Measurements from ENCODE around the gene ITPR2. TPM values are rescaled to one million over a fixed set of nuclear protein-coding genes. Genes with fewer than 3 reads are reported as not detected.
A peak's percentile ranks its signal among the peaks of the same experiment; 100 is the strongest.

Gene ITPR2
- total RNA-seq, 1 donor: 19.2 TPM

- Histone ChIP-seq H4K20me1 (ENCODE audit: insufficient read depth, low read length) (peaks cover 2% of the 10 kb centered on the region), H3K4me3 (ENCODE audit: insufficient read depth, low read length) (no peak overlapping the region), H3K27me3 (ENCODE audit: insufficient read depth, low read length) (no peaks in the 10 kb centered on the region), H3K9me3 (ENCODE audit: low read depth, low read length) (no peaks in the 10 kb centered on the region), H3K4me1 (ENCODE audit: insufficient read depth, low read length) (peaks cover 13% of the 10 kb centered on the region), H3K27ac (ENCODE audit: low read depth, low read length) (peak overlapping the region; percentile 38), H2AFZ (ENCODE audit: low read length) (no peak overlapping the region), H3K4me2 (ENCODE audit: insufficient read depth, low read length) (peak overlapping the region; percentile 54), H3K36me3 (ENCODE audit: insufficient read depth, low read length) (no peaks in the 10 kb centered on the region), H3K79me2 (ENCODE audit: insufficient read depth, low read length) (peaks cover 5% of the 10 kb centered on the region)
- TF ChIP-seq CTCF (IDR thresholded peaks at IDR 0.05; ENCODE audit: extremely low read depth, low read depth, low read length): no peak
- no peak for DNase-seq (ENCODE audit: insufficient read length, low spot score, missing footprints)
Observed at GRCh38 chr12:26822026-26822425, 11.0 kb downstream of the ITPR2 start.

GRCh38 chr12:26821212-26821701 lies 11.7 kb downstream of the ITPR2 start:
- peak overlapping the region; percentile 38 for H3K27ac ChIP-seq (ENCODE audit: low read depth, low read length)
- peak overlapping the region; percentile 54 for H3K4me2 ChIP-seq (ENCODE audit: insufficient read depth, low read length)
- no peaks in the 10 kb centered on the region for H3K79me2 ChIP-seq (ENCODE audit: insufficient read depth, low read length)
- H3K4me3 ChIP-seq (ENCODE audit: insufficient read depth, low read length): peak overlapping the region; percentile 35
- H3K9me3 ChIP-seq (ENCODE audit: low read depth, low read length): no peaks in the 10 kb centered on the region
- no peaks in the 10 kb centered on the region for H4K20me1 ChIP-seq (ENCODE audit: insufficient read depth, low read length)
- H2AFZ ChIP-seq (ENCODE audit: low read length): no peak overlapping the region
- no peak for DNase-seq (ENCODE audit: insufficient read length, low spot score, missing footprints)
- H3K36me3 ChIP-seq (ENCODE audit: insufficient read depth, low read length): no peaks in the 10 kb centered on the region
- no peak for TF ChIP-seq CTCF (IDR thresholded peaks at IDR 0.05; ENCODE audit: extremely low read depth, low read depth, low read length)
- H3K27me3 ChIP-seq (ENCODE audit: insufficient read depth, low read length): no peaks in the 10 kb centered on the region
- peaks cover 13% of the 10 kb centered on the region for H3K4me1 ChIP-seq (ENCODE audit: insufficient read depth, low read length)

GRCh38 chr12:26818636-26819035 lies 14.4 kb downstream of the ITPR2 start:
- peaks cover 13% of the 10 kb centered on the region for H3K4me1 ChIP-seq (ENCODE audit: insufficient read depth, low read length)
- no peak overlapping the region for H2AFZ ChIP-seq (ENCODE audit: low read length)
- H3K27ac ChIP-seq (ENCODE audit: low read depth, low read length): no peak overlapping the region
- H3K36me3 ChIP-seq (ENCODE audit: insufficient read depth, low read length): no peaks in the 10 kb centered on the region
- TF ChIP-seq CTCF (IDR thresholded peaks at IDR 0.05; ENCODE audit: extremely low read depth, low read depth, low read length): no peak
- H3K4me2 ChIP-seq (ENCODE audit: insufficient read depth, low read length): no peak overlapping the region
- no peak overlapping the region for H3K4me3 ChIP-seq (ENCODE audit: insufficient read depth, low read length)
- H3K27me3 ChIP-seq (ENCODE audit: insufficient read depth, low read length): no peaks in the 10 kb centered on the region
- no peak for DNase-seq (ENCODE audit: insufficient read length, low spot score, missing footprints)
- no peaks in the 10 kb centered on the region for H3K9me3 ChIP-seq (ENCODE audit: low read depth, low read length)
- no peaks in the 10 kb centered on the region for H3K79me2 ChIP-seq (ENCODE audit: insufficient read depth, low read length)
- no peaks in the 10 kb centered on the region for H4K20me1 ChIP-seq (ENCODE audit: insufficient read depth, low read length)

DNA sequence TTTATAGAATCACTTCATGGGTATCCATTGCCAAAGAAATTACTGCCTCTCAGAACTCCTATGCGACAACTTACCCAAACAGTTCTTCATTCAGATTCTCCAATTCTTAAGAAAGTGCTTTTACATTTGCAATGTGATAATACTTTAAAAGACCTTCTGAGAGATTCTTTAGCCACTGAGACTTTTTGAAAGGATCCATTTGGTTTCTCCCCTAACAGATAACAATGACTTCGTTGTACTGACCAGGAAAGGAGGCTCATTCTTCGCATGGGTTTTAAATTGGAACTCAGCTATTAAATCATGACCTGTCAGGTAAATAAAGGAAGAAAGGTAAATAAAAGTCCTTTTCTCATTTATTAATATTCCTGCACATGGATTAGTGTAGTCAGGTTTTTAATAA lies 14.8 kb downstream of the ITPR2 start:
- TF ChIP-seq CTCF (IDR thresholded peaks at IDR 0.05; ENCODE audit: extremely low read depth, low read depth, low read length): no peak
- H3K4me2 ChIP-seq (ENCODE audit: insufficient read depth, low read length): no peak overlapping the region
- DNase-seq (ENCODE audit: insufficient read length, low spot score, missing footprints): no peak

More for the DNA sequence above, 14.8 kb downstream of the ITPR2 start:
- Histone ChIP-seq H3K9me3 (ENCODE audit: low read depth, low read length) (no peaks in the 10 kb centered on the region), H3K27me3 (ENCODE audit: insufficient read depth, low read length) (no peaks in the 10 kb centered on the region), H3K4me1 (ENCODE audit: insufficient read depth, low read length) (peaks cover 10% of the 10 kb centered on the region), H3K79me2 (ENCODE audit: insufficient read depth, low read length) (no peaks in the 10 kb centered on the region), H2AFZ (ENCODE audit: low read length) (no peak overlapping the region), H3K36me3 (ENCODE audit: insufficient read depth, low read length) (no peaks in the 10 kb centered on the region), H3K27ac (ENCODE audit: low read depth, low read length) (no peak overlapping the region), H3K4me3 (ENCODE audit: insufficient read depth, low read length) (no peak overlapping the region), H4K20me1 (ENCODE audit: insufficient read depth, low read length) (no peaks in the 10 kb centered on the region)
